Panc1 (cell line): Measurements from ENCODE around the gene CLEC2D. TPM values are rescaled to one million over a fixed set of nuclear protein-coding genes. Genes with fewer than 3 reads are reported as not detected.

Experiments used
- ATAC-seq: fragments of 200-7000 bp; cut with Tn5 transposase; 2 replicates; pipeline ENCODE4 v1.9.1; 2020; ENCODE audit warnings: mild to moderate bottlenecking, moderate library complexity
- BruUV-seq: library from RNA; stranded (reverse); fragments of 400-500 nt; replicated peaks from 2 replicates; lab custom pipeline; 2021; lab: Mats Ljungman, UMichigan
- CTCF ChIA-PET: fragments of 300-600 bp; sonication (Branson Sonifier 250); formaldehyde crosslinking; loops from one replicate; lab custom pipeline; 2022; ENCODE audit warnings: antibody characterized with exemption; lab: Charles Lee
- POLR2A ChIA-PET: fragments of 300-600 bp; sonication (Branson Sonifier 250); formaldehyde crosslinking; loops from one replicate; lab custom pipeline; 2022; ENCODE audit warnings: antibody characterized with exemption; lab: Charles Lee
- DNase-seq: peaks from one replicate; pipeline ENCODE4 v3.0.0-alpha.2; 2010; ENCODE audit warnings: low read depth, low spot score
- H3K27ac ChIP-seq: 2 replicates; pipeline ENCODE4 v1.5.1; 2011; ENCODE audit warnings: mild to moderate bottlenecking, low read length, inconsistent platforms
- H3K27me3 ChIP-seq: fragments of 200-500 bp; sonication (Bioruptor generic); 2 replicates; pipeline ENCODE4 v1.6.0; 2014; ENCODE audit warnings: low read length, inconsistent platforms; ENCODE audit not compliant: control insufficient read depth, insufficient read depth
- H3K36me3 ChIP-seq: fragments of 200-500 bp; sonication (Bioruptor generic); 2 replicates; pipeline ENCODE4 v1.5.1; 2014; ENCODE audit warnings: inconsistent platforms, mild to moderate bottlenecking, low read length, moderate library complexity; ENCODE audit not compliant: control insufficient read depth, insufficient read depth
- H3K4me1 ChIP-seq: 2 replicates; pipeline ENCODE4 v1.5.1; 2011; ENCODE audit warnings: inconsistent platforms, mild to moderate bottlenecking, low read length, moderate library complexity; ENCODE audit not compliant: control insufficient read depth, insufficient read depth
- H3K4me3 ChIP-seq, 2 experiments: 2 replicates each; pipeline ENCODE4 v1.5.1; 2011 to 2012; ENCODE audit warnings: low read depth in 2 of 2, low read length in 2 of 2, mild to moderate bottlenecking in 2 of 2, inconsistent platforms in 1 of 2, moderate library complexity in 1 of 2
- H3K9me3 ChIP-seq: fragments of 200-500 bp; sonication (Bioruptor generic); 2 replicates; pipeline ENCODE4 v1.5.1; 2014; ENCODE audit warnings: low read depth, mild to moderate bottlenecking, inconsistent platforms, low read length, moderate library complexity; ENCODE audit not compliant: control insufficient read depth, insufficient read depth
- POLR2AphosphoS5 ChIP-seq: IDR thresholded peaks from 2 replicates; pipeline ENCODE4 v1.6.1; 2012; ENCODE audit warnings: mild to moderate bottlenecking, low read depth, low read length, moderate library complexity
- SIN3A ChIP-seq: IDR thresholded peaks from 2 replicates; pipeline ENCODE4 v1.6.1; 2012; ENCODE audit warnings: low read depth, mild to moderate bottlenecking, low read length, moderate library complexity, borderline replicate concordance; ENCODE audit not compliant: insufficient read depth
- TCF7L2 ChIP-seq: IDR thresholded peaks from 2 replicates; pipeline ENCODE4 v1.6.1; 2011; ENCODE audit warnings: mild to moderate bottlenecking, low read depth, low read length, inconsistent platforms
- in situ Hi-C: cut with HindIII; loops from 2 replicates; pipeline ENCODE4 v1.10.0; 2016; ENCODE audit warnings: low sequenced_read_pairs, low pct_unique_long_range_greater_than_20kb
- intact Hi-C: fragments of 100-400 bp; cut with micrococcal nuclease; formaldehyde crosslinking; loops from one replicate; pipeline ENCODE4 v1.10.0; 2022; ENCODE audit not compliant: unreplicated experiment
- total RNA-seq: library from RNA; stranded (reverse); gene quantifications from one replicate; pipeline ENCODE4 v1.2.1, GENCODE V29; 2021; ENCODE audit not compliant: unreplicated experiment
- TF ChIP-seq, protein P1 (sequence below): fragments of 450-650 bp; IDR thresholded peaks from 2 replicates; pipeline ENCODE4 v1.5.1; 2017; ENCODE audit warnings: mild to moderate bottlenecking
- TF ChIP-seq, protein P2 (sequence below), 2 experiments: IDR thresholded peaks; 2 replicates each; pipeline ENCODE4 v1.6.1; 2011 to 2012; ENCODE audit warnings: low read depth in 2 of 2, control low read depth in 1 of 2, low read length in 1 of 2, mild to moderate bottlenecking in 1 of 2, moderate library complexity in 1 of 2; ENCODE audit not compliant: insufficient read depth in 1 of 2

Gene CLEC2D
- total RNA-seq, 1 experiment from 2014 or later: 2.3 TPM

DNA sequence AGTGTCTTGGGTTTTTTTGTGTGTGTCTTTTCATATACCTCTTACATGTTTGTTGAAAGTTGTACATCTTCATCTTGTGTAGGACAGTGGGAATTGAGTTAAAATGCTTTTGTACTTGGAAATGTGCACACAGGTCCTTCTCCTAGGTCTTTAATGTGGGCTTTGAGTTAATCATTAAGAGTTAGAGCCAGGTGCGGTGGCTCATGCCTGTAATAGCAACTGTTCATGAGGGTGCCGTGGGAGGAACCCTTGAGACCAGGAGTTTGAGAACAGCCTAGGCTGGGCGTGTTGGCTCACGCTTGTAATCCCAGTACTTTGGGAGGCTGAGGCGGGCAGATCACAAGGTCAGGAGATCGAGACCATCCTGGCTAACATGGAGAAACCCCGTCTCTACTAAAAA is 49.5 kb downstream of the CLEC2D start:
- POLR2A ChIA-PET: interaction anchor here (0.7 kb wide), 1 partner anchor 697 kb away, joined by 4 read pairs; no protein-coding TSS in a partner anchor
- BruUV-seq: no TSS peak
- Histone ChIP-seq H3K9me3 (no peaks in the 10 kb centered on the region), H3K36me3 (no peaks in the 10 kb centered on the region), H3K4me3 (no peak overlapping the region), H3K27me3 (no peaks in the 10 kb centered on the region), H3K4me1 (peaks cover 2% of the 10 kb centered on the region; the same call in 1 of the 2 replicates), H3K27ac (no peak overlapping the region)
- no peak for ATAC-seq
- TF ChIP-seq TCF7L2: no peak
- TF ChIP-seq, protein P1, sequence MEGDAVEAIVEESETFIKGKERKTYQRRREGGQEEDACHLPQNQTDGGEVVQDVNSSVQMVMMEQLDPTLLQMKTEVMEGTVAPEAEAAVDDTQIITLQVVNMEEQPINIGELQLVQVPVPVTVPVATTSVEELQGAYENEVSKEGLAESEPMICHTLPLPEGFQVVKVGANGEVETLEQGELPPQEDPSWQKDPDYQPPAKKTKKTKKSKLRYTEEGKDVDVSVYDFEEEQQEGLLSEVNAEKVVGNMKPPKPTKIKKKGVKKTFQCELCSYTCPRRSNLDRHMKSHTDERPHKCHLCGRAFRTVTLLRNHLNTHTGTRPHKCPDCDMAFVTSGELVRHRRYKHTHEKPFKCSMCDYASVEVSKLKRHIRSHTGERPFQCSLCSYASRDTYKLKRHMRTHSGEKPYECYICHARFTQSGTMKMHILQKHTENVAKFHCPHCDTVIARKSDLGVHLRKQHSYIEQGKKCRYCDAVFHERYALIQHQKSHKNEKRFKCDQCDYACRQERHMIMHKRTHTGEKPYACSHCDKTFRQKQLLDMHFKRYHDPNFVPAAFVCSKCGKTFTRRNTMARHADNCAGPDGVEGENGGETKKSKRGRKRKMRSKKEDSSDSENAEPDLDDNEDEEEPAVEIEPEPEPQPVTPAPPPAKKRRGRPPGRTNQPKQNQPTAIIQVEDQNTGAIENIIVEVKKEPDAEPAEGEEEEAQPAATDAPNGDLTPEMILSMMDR: no peak
- TF ChIP-seq, protein P2, sequence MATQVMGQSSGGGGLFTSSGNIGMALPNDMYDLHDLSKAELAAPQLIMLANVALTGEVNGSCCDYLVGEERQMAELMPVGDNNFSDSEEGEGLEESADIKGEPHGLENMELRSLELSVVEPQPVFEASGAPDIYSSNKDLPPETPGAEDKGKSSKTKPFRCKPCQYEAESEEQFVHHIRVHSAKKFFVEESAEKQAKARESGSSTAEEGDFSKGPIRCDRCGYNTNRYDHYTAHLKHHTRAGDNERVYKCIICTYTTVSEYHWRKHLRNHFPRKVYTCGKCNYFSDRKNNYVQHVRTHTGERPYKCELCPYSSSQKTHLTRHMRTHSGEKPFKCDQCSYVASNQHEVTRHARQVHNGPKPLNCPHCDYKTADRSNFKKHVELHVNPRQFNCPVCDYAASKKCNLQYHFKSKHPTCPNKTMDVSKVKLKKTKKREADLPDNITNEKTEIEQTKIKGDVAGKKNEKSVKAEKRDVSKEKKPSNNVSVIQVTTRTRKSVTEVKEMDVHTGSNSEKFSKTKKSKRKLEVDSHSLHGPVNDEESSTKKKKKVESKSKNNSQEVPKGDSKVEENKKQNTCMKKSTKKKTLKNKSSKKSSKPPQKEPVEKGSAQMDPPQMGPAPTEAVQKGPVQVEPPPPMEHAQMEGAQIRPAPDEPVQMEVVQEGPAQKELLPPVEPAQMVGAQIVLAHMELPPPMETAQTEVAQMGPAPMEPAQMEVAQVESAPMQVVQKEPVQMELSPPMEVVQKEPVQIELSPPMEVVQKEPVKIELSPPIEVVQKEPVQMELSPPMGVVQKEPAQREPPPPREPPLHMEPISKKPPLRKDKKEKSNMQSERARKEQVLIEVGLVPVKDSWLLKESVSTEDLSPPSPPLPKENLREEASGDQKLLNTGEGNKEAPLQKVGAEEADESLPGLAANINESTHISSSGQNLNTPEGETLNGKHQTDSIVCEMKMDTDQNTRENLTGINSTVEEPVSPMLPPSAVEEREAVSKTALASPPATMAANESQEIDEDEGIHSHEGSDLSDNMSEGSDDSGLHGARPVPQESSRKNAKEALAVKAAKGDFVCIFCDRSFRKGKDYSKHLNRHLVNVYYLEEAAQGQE (IDR thresholded peaks at IDR 0.05; ENCODE audit: insufficient read depth in 1 of 2, low read depth in 2 of 2, low read length in 1 of 2): no peak
- no peak for TF ChIP-seq POLR2AphosphoS5
- no peak for TF ChIP-seq SIN3A
- CTCF ChIA-PET: no interaction called here
- no peak for DNase-seq
- in situ Hi-C loops: no loop called here
- intact Hi-C loops: no loop called here

- CTCF ChIA-PET: no interaction called here
- peaks cover 2% of the 10 kb centered on the region; the same call in 1 of the 2 replicates for H3K4me1 ChIP-seq
- no peaks in the 10 kb centered on the region for H3K9me3 ChIP-seq
- BruUV-seq: no TSS peak
- intact Hi-C loops (no loop called here), in situ Hi-C loops (no loop called here)
- DNase-seq: no peak
- no peak for ATAC-seq
- H3K27me3 ChIP-seq: no peaks in the 10 kb centered on the region
- POLR2A ChIA-PET: no interaction called here
- H3K27ac ChIP-seq: no peak overlapping the region
- H3K36me3 ChIP-seq: no peaks in the 10 kb centered on the region
- no peak for TF ChIP-seq POLR2AphosphoS5
- TF ChIP-seq SIN3A: no peak
- TF ChIP-seq, protein P2 (IDR thresholded peaks at IDR 0.05; ENCODE audit: insufficient read depth in 1 of 2, low read depth in 2 of 2, low read length in 1 of 2): no peak
- H3K4me3 ChIP-seq: no peak overlapping the region
Observed at GRCh38 chr12:9719790-9720189, 50.3 kb downstream of the CLEC2D start.
